GM15510 (cell line): ENCODE data around the gene KLF16.

Source experiments
- POLR2A ChIP-seq: IDR thresholded peaks from 3 replicates; pipeline ENCODE4 v1.6.1; 2011; ENCODE audit warnings: borderline replicate concordance; ENCODE audit not compliant: insufficient read length; ENCODE audit errors: extremely low read depth

The KLF16 gene

DNA sequence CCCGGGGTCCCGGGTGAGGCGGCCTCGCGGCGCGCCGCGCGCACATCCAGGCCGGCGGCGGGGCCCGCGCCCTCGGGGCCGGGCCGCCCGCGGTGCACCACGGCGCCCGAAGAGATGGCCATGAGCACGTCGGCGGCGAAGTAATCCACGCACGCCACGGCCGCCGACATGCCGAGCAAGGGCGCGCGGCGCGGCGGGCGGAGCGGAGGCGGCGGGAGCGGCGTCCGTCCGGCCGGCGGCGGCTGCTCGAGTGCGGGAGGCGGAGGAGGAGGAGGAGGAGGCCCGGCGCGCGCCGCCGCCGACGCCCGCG lies at the start of gene KLF16:
Gene KLF16 (minus strand): TSS at position 252 of the 310 bp plus-strand sequence. CDS start 82 bp downstream, at position 170.
- peak; percentile 78 for TF ChIP-seq POLR2A

DNA sequence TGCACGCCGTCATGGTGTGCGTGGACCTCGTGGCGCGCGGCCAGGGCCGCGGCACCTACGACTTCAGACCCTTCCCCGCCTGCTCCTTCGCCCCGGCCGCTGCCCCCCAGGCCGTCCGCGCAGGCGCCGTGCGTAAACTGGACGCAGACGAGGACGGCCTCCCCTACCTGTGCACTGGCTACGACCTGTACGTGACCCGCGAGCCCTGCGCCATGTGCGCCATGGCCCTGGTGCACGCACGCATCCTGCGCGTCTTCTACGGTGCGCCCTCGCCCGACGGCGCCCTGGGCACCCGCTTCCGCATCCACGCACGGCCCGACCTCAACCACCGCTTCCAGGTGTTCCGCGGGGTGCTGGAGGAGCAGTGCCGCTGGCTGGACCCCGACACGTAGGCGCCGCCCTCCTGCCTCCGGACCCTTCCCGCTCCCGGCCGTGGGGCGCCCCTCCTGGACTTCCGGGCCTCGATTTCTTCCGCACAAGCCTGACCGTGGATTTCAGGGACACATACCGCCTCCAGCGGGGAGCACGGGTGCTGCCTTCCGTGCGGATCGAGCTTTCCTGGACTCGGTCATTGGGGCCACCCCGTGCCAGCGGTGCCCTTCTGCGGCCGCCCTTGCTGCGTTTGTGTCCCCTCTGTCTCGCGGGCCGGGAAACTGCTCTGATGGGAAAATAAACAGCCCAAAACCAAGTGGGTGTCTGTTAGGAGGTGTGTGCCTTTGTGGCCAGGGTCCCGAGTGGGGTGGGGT lies 49.6 kb upstream of the KLF16 start:
- TF ChIP-seq POLR2A: no peak

DNA sequence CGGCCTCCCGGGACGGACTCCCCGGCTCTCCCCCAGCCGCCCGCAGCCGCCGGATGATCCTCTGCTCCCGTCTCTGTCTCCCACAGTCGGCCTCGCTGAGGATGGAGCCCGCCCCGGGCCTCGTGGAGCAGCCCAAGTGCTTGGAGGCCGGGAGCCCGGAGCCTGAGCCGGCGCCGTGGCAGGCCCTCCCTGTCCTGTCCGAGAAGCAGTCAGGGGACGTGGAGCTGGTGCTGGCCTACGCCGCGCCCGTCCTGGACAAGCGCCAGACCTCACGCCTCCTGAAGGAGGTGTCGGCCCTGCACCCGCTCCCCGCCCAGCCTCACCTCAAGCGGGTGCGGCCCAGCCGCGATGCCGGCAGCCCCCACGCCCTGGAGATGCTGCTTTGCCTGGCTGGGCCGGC lies 48.6 kb upstream of the KLF16 start:
- no peak for TF ChIP-seq POLR2A

DNA sequence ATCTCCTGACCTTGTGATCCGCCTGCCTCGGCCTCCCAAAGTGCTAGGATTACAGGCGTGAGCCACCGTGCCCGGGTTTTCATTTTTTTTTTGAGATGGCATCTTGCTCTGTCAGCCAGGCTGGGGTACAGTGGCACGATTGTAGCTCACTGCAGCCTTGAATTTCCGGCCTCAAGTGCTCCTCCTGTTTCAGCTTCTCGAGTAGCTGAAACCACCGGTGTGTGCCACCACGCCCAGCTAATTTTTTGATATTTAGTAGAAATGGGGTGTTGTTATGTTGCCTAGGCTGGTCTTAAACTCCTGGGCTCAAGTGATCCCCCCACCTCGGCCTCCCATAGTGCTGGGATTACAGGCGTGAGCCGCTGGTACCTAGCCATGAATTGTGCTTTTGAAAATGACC lies 47.7 kb upstream of the KLF16 start:
- TF ChIP-seq POLR2A: no peak

DNA sequence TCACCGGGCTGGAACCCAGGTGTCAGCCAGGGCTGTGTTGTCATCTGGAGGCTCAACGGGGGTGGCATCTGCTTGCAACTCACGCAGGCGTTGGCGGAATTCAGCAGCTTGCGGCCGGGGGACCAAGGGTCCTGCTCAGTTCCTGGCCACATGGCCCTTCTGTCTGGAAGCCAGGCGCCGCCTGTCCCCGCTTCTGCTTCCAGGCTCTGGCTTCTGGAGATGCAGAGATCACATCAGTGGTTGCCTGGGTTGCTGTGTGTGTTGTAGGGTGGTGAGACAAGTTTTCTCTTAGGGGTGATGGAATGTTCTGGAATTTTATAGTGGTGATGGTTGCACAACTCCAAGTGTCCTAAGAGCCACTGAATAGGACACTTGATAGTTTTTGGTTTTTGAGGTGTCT lies 46.8 kb upstream of the KLF16 start:
- TF ChIP-seq POLR2A: no peak

DNA sequence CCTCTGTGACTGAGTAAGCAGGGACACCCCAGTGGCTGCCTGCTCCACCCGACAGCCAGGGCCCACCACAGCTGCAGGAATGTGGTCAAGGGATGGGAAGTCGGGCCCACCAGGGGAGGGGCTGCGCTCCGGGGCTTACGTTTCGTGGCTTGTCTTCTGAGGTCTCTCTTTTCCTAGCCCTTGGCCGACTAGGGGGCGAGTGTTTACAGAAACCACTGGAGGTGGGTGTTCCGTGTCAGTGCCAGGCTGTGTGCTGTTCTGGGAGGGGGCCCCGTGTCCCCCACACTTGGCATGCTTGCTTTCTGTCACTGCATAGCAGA lies 46.3 kb upstream of the KLF16 start:
- TF ChIP-seq POLR2A: no peak

DNA sequence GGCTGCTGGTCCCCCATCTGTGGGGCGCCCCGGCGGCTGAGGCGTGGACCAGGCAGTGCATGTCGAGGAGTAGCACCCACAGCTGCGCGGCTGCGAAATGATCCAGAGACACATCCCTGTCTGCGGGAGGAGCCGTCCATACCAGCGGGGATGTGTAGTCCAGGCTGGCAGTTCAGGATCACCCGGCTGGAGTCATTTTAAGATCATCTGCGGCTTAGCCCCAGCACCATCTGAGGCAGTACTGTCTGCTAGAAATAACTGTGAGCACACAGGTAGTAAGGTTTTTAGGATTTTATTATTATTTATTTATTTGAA lies 44.9 kb upstream of the KLF16 start:
- no peak for TF ChIP-seq POLR2A

DNA sequence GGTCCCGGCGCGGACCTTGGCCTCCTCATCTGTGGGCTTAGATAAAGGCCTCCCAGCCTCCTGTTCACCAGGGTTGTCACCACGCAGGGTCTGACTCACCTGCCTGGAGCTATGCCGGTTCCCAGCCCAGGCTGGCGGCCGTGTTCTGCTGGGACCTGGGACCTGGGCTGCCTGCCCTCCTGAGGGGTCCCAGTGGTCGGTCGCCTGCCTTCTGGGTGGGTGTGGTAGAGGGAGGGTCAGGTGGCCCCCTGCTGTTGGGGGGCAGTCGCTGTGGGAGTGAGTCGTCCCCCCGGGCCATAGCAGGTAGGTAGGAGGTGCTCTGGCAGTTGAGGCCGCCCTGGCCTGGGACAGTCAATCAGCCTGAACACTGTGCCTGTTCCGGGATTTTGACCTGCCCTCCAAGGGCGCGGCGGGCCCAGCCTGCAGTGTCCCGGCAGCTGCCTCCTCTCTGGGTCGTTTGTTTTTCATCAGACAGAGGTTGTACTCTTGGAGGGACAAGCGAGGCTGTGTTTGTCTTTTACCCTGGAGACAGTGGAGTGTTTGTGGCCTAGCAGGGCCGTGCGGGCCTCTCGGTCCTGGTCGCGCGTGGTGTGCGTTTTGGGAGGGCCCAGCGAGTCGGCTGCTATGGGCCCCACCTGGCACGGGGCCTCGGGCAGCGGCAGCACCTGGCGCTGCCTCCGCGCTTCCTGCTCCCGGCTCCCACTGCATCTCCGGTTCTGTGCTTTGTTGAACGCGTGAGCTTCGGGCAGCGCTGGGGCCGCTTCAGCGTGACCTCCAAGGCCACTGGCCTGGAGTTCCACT lies 44.4 kb upstream of the KLF16 start:
- TF ChIP-seq POLR2A: no peak

DNA sequence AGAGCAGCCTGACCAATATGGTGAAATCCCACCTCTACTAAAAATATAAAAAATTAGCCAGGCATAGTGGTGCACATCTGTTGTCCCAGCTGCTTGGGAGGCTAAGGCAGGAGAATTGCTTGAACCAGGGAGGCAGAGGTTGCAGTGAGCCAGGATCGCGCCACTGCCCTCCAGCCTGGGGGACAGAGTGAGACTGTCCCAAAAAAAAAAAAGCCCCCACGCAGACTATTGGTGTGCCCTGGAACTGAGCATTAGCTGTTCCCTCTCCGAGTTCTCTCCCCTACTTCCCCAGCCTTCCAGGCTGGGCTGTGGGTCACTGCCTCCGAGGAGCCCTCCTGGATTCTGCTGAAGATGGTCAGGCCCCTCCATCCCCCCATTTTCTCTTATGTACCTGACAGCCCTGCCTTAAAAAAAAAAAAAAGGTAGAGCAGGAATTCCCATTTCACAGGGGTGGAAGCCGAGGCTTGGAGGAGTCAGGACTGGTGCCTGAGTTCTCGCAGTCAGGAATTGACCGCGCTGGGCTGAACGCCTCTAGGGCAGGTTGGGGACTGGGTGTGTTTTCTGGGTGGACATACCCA lies 43.7 kb upstream of the KLF16 start:
- TF ChIP-seq POLR2A: no peak

DNA sequence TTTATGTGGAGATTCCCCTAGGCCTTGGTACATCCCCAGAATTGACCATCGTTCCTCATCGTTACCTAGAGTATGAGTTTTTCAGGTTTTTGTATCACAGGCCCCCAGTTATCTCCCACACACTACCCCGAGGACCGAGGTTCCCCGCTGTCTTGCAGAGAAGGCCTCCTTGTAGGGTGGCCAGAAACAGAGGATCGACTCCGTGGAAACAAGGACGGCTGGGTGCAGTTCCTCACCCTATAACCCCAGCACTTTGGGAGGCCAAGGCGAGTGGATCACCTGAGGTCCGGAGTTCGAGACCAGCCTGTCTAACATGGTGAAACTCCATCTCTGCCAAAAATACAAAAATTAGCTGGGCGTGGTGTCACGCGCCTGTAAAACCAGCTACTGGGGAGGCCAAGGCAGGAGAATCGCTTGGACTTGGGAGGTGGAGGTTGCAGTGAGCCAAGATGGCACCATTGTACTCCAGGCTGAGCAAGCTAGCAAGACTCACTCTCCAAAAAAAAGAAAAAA lies 42.5 kb upstream of the KLF16 start:
- TF ChIP-seq POLR2A: no peak

DNA sequence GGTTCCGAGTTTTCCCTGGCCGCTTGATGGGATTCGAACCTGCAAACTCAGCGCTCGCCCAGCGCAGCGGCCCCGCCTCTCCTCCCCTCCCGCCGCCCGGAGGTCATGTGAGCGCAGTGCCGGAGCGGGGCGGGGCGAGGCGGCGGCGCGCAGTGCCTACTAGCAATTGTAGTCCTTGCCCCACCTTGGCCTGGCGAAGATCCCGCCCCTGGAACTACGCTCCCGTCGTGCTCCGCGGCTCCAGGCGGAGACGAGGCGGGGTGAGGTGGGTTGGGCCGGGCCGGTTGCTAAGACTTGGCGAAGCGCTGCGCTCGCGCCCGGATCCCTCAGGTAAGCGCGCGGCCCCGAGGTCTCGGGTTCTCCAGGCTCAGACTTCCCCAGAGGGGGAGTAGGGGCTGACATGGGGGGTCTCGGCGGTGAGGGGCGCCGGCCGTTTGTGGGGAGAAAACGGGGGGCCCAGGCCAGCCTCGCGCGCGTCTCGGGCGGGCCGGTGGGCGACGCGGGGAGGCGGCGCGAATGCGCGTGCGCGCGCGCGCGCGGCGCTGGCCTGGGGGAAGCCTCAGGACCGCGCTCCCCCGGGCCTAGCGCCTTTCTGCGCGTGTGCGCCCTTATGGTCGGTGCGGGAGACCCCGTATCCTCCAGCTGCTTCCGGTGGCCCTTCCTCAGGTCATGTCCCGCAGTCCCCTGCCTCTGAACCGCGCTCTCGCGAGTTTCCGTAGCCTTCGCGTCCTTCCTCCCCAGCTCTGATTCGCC lies 41.9 kb upstream of the KLF16 start, which contains the start of the genes ADAT3 and SCAMP4:
Gene ADAT3 (plus strand): TSS at position 290 of the 753 bp plus-strand sequence. CDS start 6,649 bp downstream, outside the sequence.
Gene SCAMP4 (plus strand): TSS at position 290 of the 753 bp plus-strand sequence. CDS start 9,621 bp downstream, outside the sequence.
- TF ChIP-seq POLR2A: peak; percentile 69

DNA sequence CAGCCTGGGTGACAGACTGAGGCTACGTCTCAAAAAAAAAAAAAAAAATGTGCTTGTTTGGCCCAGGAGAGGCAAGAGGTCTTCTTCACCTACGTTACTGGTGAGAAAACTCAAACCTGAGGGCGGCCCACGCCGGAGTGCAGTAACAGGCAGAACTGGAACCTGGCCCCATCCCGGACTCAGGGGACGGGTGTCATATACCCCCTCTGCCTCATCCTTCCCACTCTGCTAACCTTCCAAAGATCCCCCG lies 41.4 kb upstream of the KLF16 start:
- no peak for TF ChIP-seq POLR2A

DNA sequence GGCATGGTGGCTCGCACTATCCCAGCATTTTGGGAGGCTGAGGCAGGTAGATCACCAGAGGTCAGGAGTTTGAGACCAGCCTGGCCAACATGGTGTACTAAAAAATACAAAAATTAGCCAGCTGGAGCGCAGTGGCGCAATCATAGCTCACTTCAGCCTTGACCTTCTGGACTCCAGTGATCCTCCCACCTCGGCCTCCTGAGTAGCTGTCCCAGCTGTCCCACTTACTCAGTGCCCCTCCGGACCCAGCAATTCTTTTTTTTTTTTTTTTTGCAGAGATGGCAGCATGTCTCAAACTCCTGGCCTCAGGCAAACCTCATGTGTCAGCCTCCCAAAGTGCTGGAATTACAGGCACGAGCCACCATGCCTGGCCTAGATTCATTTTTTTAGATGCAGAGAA lies 39.5 kb upstream of the KLF16 start:
- no peak for TF ChIP-seq POLR2A

DNA sequence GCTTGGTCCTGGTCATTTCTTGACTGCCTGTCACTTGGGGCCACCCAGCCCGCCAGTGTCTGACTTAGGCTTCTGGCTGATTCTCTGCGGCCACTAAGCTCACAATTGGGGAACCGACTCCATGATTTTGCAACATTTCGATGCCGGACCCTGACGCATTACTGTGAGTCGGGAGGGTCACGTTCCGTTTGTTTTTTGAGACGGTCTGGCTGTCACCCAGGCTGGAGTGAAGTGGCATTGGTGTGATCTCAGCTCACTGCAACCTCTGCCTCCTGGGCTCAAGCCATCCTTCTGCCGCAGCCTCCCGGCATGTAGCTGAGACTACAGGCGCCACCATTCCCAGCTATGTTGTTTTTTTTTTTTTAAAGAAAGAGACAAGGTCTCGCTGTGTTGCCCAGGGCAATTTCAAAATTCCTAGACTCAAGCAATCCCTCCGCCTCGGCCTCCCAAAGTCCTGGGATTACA lies 38.6 kb upstream of the KLF16 start:
- TF ChIP-seq POLR2A: no peak

DNA sequence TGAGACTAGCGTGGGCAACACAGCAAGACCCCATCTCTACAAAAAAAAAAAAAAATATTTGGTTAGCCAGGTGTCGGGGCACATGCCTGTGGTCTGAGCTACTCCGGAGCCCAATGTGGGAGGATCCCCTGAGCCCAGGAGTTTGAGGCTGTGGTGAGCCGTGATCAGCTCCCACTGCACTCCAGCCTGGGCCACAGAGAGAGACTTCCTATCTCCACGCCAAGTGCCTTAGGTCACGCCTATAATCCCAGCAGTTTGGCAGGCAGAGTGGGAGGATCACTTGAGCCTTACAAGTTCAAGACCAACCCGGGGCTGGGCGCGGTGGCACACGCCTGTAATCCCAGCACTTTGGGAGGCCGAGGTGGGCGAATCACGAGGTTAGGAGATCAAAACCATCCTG lies 33.1 kb upstream of the KLF16 start:
- no peak for TF ChIP-seq POLR2A
